Activated CD8-positive, alpha-beta memory T cell treated with anti-CD3 and anti-CD28 coated beads, Interleukin-2, amount 50 U/mL, for 24 hours (primary cell): Measurements from ENCODE around the gene WDR54.
A peak's percentile ranks its signal among the peaks of the same experiment; 100 is the strongest.
"Not testable (repeated sequence)": the region's sequence is repeated elsewhere in the genome, so short reads cannot be mapped to it uniquely, and the experiment has no call there.

ENCODE experiments used
- DNase-seq: peaks from one replicate; pipeline ENCODE4 v3.0.0-alpha.2; 2020; ENCODE audit errors: extremely low read depth

The WDR54 gene

DNA sequence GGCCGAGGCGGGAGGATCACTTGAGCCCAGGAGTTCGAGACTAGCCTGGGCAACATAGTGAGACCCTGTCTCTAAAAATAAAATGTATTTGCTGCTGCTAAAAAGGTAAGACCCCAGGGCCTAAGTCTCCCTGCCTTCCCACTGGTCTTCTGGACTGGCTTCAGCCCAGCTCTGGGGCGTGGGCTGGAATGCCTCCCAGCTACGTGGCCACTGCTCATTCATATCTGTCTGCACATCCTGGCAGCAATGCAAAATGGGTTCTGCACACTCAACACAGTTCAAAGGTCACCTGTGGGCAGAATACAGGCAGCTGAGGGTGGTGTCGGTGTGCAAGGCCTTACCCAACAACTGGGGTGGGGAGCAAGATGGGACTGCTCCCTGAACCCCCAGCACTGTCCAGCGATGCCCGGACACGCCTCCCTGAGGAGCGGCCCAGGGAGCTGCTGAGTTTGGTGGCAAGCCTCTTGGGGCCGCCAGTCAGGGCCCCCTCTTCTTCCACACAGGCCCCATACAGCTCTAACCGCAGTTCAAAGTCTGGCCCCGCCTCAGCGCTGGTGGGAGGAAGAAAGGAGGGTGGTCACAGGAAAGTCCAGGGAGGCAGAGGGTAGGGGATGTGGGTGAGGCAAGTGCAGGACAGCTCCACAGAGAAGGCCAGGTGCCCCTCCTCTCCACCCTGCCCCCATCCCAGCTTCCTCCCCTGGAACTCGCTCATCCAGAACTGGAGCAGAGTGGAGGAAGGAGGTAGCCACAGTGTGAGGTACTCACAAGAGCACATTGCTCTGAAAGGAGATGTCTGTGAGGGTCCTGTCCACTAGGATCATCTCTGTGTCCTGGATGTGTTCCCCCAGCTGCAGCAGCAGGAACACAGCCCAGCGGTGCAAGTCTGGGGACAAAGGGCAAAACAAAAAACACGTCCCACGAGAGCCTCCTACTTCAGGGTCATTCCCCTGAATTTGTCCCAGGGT is 8.2 kb downstream of the WDR54 start:
- DNase-seq = no peak

DNA sequence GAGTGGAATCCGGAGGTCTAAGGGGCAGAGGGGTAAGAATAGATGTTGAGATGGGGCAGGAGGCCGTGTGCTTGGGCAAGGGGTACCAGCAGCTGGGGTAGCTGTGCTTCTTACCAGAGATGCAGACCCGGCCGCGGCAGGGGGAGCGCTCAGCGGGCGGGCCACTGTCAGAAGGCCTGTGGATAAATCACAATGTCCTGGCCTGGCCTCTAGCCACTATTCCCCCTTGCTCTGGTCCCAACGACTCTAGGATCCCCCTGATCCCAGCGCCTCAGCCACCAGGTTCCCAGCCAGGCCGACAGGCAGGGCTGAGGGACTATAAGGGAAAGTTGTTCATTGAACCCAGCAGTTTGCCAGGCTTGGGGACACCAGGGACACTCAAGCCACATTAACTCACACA is 9.0 kb downstream of the WDR54 start:
- no peak for DNase-seq

DNA sequence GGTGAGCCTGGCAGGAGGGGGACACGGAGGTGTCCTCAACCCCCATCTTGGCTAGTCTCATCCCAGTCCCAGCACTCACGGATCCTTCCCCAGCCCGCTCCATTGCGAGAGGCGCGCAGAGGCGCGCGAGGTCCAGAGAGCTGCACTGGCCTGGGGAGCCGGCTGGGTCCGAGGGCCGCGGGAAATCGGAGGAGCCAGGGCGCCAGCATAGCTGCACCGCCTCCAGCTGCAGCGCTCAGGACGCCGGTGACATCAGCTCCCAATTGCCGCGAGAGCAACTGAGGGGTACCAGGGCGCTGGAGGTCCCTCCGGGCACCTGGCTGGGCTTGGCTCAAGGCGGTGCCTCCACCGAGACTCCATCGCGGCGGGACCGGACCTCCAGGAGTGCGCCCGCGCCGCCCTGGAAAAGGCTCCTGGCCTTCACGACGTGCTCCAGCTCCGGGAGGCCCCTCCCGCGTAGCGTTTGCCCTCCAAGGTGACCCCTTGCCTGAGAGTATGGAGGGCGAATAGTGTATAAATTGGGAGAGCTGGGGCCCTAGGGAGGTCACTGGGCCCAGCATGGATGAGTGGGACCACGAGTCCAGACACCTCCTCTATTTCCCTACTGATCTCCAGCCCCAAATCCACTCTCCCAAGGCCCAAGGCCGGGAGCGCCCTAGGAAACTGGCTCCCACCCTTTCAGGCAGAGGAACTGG is 14.7 kb downstream of the WDR54 start:
- DNase-seq = no peak

DNA sequence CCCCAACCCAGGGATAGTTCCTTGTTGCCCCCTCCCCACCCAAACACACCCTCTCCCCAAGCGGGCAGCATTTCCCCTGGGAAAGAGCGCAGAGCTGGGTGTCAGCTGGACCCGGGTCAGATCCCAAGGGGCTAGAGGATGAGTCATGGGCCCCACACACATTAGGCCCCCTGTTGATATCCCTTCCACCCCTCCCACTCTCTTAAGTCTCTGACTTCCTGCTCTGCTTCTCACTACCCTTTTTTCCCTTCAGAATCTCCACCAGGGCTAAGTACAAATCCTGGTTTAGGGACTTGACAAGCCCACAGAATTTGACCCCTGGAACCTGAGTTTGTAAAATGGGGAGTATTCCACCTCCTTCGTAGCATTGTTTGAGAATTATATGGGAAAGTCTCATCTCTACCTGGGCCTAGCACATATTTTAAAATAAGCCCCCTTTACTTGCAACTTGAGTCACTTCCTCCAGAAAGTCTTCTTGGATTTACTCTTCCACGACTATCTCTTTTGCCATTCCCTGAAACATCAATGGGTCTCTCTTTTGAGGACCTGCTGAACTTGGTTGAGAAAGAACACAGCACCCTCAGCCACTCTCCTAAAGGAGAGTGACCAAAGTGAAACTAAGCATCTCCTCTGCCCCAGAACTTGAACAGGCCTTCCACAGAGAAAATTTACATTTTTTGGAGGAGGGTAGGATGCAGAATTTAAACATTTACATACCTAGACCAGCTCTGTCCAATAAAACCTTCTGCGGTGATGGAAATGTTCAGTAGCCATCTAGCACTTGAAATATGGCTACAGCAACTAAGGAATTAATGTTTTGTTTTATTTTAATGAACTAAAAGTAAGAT is 15.5 kb downstream of the WDR54 start:
- no peak for DNase-seq

DNA sequence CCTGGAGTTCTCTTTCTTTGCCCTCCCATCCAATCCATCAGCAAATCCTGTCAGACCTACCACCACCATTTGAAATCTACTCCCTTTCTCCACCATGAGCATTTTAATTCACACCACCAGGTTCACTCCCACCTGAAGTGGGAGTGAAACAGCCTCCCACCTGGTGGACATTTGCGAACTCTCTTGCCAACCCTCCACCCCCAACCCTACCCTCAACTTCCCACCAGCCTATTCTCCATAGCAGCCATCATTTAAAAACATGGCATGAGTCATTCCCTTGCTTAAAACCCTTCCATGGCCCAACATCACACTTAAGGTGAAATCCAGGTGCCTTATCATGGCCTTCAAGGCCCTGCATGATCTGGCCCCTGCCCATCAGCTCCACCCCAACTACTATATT is 16.7 kb downstream of the WDR54 start:
- no peak for DNase-seq

DNA sequence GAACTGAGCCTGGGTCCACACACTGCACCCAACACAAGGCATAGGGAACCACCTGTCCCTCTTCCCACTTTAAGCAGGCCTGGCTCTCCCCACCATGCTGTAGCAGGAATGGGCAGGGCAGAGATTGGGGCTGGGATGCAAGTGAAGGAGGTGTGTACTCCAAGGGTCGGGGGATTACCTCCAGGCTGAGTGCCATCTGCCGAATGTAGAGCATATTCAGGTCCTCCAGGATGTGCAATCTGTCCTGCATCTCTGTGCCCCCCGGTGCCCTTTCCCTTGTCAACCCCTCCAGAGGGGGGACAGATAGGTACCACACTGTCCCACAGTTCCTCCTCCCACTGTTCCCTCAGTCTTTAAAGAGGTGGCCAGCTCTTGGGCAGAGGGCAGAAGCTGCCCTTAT is 17.8 kb downstream of the WDR54 start:
- DNase-seq = no peak

DNA sequence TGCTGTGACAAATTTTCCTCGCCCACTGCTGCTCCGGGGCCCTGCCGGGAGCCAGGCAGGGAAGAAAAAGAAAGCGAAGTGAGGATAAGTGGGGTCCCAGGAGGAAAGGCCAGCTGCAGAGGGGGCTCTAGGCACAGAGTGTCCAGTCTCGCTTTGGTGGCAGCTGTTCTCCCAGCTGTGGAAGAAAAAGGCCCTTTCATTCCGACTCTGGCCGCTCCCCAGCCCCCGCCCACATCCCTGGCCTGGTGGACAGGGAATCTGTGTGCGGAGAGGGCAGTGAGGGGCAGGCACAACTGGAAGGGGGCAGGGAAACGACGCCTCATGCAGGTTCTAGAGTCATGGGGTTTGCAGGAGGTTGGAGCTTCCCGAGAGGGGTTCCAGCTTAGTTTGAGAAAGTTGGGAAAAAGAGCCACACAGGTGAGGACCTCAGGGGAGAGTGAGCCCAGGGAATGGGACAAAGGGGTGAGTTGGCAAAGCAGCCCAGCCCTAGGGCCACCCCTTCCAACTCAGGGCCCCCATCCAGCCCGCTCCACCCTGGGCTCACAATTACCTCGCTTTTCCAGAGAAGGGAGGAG is 18.4 kb downstream of the WDR54 start:
- no peak for DNase-seq

DNA sequence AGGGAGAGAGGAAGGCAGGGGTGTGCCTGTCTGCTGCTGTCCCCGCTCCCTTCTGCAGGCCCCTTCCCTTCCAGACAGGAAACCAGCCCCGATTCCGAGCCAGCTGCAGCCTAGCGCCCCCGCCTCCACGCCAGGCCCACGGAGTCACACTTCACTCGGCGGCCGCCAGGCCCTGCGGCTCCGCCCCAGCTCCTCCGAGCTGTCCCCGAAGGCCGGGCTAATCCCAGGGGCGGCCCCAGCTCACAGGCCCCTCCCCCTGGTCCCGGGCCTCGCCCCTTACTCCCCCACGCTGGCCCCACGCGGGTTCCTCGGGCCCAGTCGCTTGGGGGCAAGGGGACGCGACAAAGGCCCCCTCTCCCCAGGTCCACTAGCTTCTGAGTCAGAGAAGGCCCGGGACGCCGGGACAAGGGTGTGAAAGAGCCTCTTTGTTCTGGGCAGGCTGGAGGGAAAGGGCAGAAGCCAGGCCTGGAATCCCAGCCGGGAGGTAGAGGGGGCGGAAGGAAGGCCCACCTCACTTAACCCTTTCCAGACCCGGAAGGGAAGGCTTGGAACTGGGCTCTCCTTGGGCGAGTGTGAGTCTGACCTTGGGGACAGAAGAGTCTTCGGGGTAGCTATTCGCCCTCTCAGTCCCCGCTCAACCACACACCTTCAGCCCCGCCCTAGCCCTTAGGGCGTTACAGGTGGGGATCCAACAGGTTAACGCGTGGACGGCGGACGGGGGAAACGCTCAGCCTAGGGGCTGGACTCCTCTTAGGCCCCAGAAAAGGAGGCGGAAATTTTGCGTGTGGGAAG is 19.0 kb downstream of the WDR54 start:
- DNase-seq = no peak

DNA sequence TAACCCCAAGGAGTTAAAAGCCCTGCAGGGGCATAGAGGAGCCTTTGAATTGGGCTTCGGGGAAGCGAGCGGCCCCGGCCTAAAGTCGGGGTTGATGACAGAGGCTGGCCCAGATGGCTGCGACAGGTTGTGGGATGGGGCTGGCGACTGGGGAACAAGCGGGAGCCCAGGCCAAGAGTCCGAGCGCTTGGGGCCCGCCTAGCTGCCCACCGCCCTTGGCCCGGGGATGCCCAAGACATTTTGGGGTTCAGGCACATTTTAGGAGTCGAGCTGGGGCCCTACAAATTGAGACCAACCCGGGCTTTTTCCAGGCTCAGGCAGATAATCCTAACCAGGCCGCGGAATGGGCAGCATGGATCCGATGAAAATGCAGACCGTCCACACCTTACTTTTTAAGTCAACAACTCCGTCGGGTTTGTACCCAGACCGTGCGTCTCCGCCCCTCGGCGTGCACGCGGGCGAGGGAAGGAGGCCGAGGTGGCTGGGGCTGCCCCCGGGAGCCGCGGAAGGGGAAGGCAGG is 19.7 kb downstream of the WDR54 start:
- DNase-seq = no peak

DNA sequence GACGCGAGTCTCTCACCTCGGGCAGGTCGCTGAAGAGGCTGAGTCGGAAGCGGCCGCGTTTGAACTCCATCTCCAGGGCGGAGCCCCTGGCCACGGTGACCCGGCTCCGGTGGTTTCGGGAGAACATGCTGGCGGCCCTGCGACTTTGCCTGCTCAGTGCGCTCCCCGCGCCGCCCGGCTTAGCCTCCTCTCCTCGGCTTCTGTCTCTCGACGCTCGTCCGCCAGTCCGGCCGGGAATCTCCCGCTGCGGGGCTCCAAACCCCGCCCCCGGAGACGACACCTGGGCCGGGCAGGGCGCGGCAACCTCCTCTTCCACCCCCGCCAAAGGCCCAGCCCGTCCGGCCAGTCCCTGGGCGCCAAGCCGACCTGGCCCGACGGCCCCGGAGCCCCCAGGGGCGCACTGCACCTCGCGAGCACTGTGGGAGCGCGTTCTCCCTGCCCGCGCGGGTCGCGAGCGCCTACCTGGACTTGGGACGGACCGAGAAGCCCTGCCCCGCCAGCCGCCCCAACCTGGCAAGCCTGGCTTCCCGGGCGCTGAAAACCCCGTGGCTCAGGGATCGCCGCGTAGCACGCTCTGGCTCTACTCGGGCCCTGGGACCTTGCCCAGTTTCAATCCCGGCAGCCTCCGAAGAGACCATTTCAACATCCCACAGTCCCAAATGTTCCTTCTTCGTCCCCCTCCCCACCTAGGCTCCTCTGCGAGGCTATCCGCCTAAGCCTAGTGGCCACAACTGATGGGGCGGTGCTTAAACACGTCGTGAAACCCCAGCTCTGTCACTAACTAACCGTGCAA is 20.4 kb downstream of the WDR54 start, which contains the start of gene RTKN:
RTKN (minus strand) TSS at position 248 of the 793 bp plus-strand sequence; CDS start at position 127, 121 bp downstream.
- DNase-seq = no peak

DNA sequence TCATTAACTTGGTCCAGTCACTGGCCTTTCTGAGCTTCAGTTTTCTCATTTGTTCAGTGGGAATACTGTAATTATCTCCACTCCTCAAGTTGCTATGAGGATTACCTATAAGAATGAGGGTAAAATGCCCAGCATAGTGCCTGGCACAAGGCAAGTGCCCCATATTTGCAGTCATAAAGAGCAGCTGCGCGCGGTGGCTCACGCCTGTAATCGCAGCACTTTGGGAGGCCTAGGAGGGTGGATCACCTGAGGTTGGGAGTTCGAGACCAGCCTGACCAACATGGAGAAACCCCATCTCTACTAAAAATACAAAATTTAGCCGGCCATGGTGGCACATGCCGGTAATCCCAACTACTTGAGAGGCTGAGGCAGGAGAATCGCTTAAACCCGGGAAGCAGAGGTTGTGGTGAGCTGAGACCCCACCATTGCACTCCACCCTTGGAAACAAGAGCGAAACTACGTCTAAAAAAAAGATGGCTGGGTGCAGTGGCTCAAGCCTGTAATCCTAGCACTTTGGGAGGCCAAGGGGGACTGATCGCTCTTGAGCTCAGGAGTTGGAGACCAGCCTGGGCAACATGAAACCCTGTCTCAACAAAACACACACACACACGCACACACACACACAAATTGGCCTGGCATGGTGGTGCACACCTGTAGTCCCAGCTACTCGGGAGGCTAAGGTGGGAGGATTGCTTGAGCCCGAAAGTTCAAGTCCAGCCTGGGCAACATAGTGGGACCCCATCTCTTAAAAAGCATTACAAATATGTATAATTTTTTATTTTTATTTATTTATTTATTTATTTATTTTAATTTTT is 21.2 kb downstream of the WDR54 start:
- DNase-seq = not testable (repeated sequence)

DNA sequence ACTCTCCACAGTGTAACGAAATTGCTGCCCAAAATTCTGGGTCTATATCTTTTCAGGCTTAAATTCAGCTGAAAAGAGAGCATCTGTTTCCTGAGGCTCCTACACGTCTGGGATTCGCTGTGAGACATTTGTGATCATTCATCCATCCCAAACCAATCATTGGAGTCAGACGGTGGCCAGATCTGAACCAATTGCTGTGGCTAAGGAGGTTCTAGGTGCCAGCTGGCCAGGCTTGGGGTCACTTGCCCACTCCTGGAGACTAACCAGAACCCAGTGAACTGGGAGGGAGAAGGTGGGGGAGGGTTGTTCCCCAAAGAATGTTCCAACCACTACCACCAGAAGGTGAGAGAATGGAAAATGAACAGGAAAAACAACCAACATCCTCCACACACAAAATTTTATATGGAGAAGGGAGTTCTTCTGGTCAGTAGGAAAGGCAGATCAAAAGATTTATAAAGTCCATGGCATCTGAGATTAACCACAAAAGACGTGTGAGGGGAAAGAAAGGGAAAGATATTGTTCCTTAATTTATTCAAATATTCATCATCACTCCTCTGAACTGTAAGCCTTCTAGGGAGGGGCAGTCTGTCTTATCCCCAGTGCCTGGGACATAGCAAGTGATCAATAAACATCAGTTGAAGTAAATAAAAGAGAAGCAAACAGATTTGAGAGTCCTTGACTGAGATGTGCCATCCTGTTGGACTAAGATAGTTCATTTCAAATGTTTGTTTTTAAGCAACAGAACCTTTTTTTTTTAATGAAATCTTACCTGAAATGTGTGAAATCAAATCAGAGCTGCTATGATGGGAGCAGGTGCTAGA is 23.2 kb downstream of the WDR54 start:
- no peak for DNase-seq

DNA sequence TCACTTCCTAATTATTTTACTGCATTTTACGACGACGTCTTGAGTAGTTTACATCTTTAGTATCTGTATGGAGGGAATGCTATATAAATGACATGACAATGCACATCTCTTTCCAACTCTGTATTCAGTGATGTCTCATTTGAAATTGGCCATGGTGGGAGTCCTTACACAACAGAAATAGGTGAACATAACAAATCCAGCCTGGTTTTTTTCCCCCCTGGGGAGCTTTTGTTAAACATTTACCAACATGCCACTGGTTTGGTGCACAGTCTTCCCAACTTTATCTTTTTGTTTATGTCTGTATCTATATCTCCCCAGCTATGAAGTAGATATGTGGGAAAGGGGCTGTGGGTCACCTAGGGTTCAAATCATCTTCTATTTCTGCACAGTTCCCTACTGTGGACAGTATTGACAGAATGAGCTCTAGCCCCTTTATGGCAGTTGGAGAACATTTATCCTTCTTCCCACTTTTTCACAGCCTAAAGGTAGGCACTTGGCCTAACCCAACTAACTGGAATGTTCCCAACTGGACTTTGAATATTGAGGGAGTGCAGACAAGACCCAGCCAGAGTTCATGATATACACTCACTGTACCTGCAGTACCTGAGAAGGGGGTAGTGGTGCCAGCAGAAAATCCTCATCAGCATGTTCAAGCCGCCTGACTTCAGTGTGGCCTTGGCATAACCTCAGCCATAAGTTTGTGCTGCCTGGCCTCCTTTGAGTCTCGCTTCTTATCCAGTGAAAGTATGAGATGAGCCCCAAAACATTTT is 25.9 kb downstream of the WDR54 start:
- no peak for DNase-seq

DNA sequence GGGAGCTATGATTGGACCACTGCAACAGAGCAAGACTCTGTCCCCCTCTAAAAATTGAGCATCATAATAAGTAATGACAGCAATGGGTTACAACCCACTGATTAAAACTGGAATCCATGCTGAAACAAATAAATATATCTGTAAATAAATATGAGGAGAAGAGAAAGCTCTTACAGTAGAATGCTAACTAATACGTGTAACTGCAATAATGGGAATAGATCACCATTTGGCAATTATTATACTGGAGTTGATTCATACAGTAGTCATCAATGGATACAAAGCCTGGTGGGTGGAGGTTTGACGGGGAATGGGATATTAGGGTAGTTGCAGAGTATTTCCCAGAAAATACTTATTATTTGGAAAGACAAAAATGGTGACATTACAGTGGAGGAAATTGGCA is 27.2 kb downstream of the WDR54 start:
- no peak for DNase-seq

DNA sequence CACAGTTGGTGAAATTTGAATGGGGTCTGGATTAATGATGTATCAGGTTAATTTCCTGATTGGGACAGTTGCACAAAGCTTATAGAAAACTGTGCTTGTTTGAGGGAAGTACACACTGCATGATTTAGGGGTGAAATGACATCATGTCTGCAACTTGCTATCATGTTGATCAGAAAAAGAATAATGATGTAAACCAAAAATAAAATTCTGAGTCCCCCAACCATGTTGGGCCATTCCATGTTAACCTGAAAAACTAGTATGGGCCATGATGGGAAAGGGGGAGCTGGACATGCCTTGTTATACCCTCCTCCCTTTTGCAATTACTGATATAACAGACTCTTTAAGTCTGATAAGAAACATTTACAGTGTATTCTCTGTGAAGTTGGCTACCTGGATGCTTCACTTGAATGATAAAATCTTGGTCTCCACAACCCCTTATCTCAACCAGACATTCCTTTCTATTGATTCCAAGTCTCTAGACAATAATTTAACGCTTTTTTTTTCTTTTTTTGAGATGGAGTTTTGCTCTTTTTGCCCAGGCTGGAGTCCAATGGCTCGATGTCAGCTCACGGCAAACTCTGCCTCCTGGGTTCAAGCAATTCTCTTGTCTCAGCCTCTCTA is 29.1 kb downstream of the WDR54 start:
- DNase-seq = no peak

DNA sequence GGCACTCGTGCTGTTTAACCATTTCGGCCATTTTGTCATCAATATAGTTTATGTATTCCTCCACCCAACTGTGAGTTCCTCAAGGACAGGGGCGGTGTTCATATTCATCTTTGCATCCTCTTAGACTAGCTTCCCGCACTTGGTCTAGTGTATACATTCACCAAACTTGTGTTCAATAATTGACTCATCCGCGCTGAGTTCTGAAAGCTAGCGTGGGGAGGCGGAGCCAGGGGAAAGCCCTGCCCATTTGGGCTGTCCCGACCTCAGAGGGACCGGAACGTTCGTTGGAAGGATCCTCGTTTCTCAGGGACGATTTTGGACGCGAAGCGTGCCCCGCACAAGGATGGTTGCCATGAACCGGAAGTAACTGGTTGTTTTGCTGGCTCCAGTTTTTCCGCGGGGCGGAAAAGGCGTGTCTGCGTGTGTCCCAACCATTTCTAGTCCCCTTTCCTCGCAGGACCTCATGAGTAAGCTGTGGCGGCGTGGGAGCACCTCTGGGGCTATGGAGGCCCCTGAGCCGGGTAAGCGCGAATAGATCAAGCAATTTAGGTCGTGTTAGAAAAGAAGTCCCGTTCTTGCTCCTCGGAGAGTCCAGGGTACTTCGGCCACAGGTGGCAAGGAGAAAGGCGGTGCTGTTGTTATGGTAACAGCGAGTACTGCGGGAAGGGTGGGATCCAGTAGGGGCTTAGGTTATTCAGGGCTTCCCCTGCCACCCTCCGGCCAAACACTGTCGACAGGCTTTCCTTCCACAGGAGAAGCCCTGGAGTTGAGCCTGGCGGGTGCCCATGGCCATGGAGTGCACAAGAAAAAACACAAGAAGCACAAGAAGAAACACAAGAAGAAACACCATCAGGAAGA is 33.4 kb downstream of the WDR54 start, which contains the start of gene INO80B:
INO80B (plus strand) TSS at position 434 of the 858 bp plus-strand sequence; CDS start at position 464, 30 bp downstream.
- DNase-seq = peak; percentile 95
